ENCODE data around the gene SLC22A16. TPM values are rescaled to one million over a fixed set of nuclear protein-coding genes. Genes with fewer than 3 reads are reported as not detected.

The SLC22A16 gene
- total and polyA plus RNA-seq, 11 donors, result 0.25 to 2.4 (median 1.3) TPM; not detected in 7

DNA sequence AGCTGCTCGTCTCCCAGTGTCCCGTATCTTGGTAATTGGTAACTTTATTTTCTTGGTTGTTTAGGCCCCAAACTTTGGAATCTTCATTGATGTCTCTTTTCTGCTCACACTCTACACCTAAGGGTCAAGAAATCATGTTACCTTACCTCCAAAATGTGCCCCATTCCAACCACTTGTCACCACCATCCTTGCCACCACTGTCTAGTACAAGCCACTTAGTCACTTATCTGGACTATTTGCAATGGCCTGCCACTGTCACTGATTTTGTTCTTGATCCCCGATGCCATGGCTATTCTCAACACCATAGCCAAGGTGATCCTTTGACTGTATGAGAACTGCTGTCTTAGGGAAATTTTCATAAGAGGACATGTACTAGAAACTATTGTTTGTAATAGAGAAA lies 46.0 kb upstream of the SLC22A16 start:
- H3K27ac ChIP-seq, result no peak overlapping the region
- ATAC-seq (peak in 2 of 4 donors; percentile 30 to 36), DNase-seq (no peak)
- TF ChIP-seq POLR2A (IDR thresholded peaks at IDR 0.05) (no peak), CTCF (IDR thresholded peaks at IDR 0.05) (no peak)
- no peaks in the 10 kb centered on the region for H3K27me3 ChIP-seq
- no peak overlapping the region for H3K4me3 ChIP-seq
- H3K4me1 ChIP-seq, result peaks cover 0 to under 1% (median 0%) of the 10 kb centered on the region in 12 donors
- H3K36me3 ChIP-seq, result no peaks in the 10 kb centered on the region
- H3K9me3 ChIP-seq, result no peaks in the 10 kb centered on the region
- intact Hi-C loops (cut with DNase I), result loop anchor here in 7 of 10 donors (5.0 to 10.0 kb wide), 7 partner anchors 292 to 692 kb away; partner anchors contain the start of genes AMD1 (in 1 of the 7), CDK19 (in 1 of the 7) and RPF2 (in 1 of the 7)
- WGBS, 4 donors, result 58 to 86% (median 81%) methylated on average over 3 of the region's 3 CpGs

DNA sequence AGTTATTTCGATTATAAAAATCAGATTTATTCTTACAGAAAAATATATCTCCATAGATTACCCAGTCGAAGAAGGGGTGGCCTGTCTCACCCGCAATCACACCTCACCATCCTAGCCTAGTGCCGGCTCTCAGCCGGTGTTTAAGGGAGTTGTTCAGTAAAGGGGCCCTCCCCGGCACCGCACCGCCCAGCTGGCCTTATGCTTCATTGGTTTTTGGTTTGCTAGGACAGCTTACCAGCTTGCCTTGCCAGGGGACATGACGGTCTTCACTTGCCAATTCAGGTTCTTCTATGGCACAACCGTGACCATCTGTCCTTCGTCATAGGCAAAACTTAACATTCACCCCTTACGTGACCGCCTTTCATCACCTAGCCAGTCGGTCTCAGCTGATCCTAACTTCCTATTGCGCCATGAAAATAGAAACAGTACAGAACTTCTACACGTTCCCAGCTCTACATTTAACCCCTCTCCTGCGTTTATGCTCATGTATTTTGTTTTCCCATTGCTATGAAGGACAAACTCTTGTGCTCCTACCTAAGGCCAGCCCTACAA lies 44.7 kb upstream of the SLC22A16 start:
- Histone ChIP-seq H3K27me3 (no peaks in the 10 kb centered on the region), H3K4me1 (peaks cover 0 to 4% (median 0%) of the 10 kb centered on the region in 12 donors), H3K9me3 (no peaks in the 10 kb centered on the region), H3K27ac (no peak overlapping the region), H3K4me3 (no peak overlapping the region), H3K36me3 (no peaks in the 10 kb centered on the region)
- WGBS, 4 donors, result 52 to 90% (median 63%) methylated on average over 17 of the region's 17 CpGs
- no peak for TF ChIP-seq POLR2A (IDR thresholded peaks at IDR 0.05)
- TF ChIP-seq CTCF (IDR thresholded peaks at IDR 0.05), result no peak
- ATAC-seq (peak in 2 of 4 donors; percentile 57 to 58), DNase-seq (peak in 1 of 5 donors; percentile 30)
- intact Hi-C loops (cut with DNase I), result loop anchor here in 7 of 10 donors (5.0 to 10.0 kb wide), 7 partner anchors 294 to 694 kb away; partner anchors contain the start of genes AMD1 (in 1 of the 7), CDK19 (in 1 of the 7) and RPF2 (in 1 of the 7)

DNA sequence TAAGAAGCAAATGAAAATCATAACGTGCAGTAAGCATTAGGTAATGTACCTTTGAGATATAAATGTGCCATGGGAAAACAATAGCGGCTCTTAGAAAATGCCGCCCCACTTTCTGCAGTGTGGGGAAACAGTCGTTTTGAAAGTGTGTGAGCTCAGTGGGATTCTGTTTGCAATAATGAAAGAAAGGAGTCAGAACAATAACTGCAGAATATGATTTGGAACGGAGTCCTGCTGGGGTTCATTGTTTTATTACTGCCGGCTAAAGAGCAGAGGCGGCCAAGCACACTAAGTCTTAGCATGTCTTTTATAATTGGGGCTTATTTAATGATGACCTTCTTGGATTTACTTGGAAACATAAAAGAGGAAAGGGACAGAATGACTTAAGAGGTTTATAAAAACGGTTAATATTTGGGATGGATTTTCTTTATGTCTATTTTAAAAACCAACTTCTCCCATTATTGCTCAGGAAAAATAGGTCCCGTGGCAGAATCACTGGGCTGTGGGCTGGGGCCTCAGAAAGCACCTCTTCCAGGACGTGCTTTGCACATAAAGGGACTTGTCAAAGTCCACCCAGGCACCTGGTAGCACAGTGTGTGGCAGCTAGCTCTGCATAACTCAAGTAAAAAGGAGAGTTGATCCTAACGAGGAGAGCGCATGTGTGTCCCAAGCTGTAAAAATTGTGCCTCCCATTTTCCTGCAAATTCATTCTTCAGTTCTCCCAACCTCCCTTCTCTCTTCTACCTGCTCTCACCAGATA lies 44.0 kb upstream of the SLC22A16 start:
- 81 to 87% (median 83%) methylated on average over 12 of the region's 12 CpGs for WGBS, 4 donors
- Histone ChIP-seq H3K4me1 (peaks cover 0 to 4% (median 0%) of the 10 kb centered on the region in 12 donors), H3K36me3 (no peaks in the 10 kb centered on the region), H3K4me3 (no peak overlapping the region), H3K27ac (no peak overlapping the region), H3K9me3 (no peaks in the 10 kb centered on the region), H3K27me3 (no peaks in the 10 kb centered on the region)
- TF ChIP-seq POLR2A (IDR thresholded peaks at IDR 0.05) (no peak), CTCF (IDR thresholded peaks at IDR 0.05) (no peak)
- DNase-seq (no peak), ATAC-seq (no peak)
- intact Hi-C loops (cut with DNase I), result loop anchor here in 7 of 10 donors (5.0 to 10.0 kb wide), 7 partner anchors 294 to 694 kb away; partner anchors contain the start of genes AMD1 (in 1 of the 7), CDK19 (in 1 of the 7) and RPF2 (in 1 of the 7)

All from heart left ventricle (tissue), 16 donors.